MM.1S (cell line): ENCODE measurements around the gene CD96.

ENCODE experiments used
- DNase-seq: peaks from one replicate; pipeline ENCODE4 v3.0.0-alpha.2; 2015
- H2AFZ ChIP-seq: fragments of 300-600 bp; sonication (generic); 2 replicates; pipeline ENCODE4 v1.6.0; 2016; ENCODE audit warnings: antibody characterized with exemption, low read length
- H3F3A ChIP-seq: fragments of 300-600 bp; sonication (generic); 2 replicates; pipeline ENCODE4 v1.6.1; 2016; ENCODE audit warnings: mild to moderate bottlenecking, antibody characterized with exemption, low read length, moderate library complexity, mixed read lengths; ENCODE audit not compliant: insufficient read depth
- H3K27ac ChIP-seq: fragments of 300-600 bp; sonication (generic); 2 replicates; pipeline ENCODE4 v1.5.1; 2016; ENCODE audit warnings: mild to moderate bottlenecking, low read length
- H3K27me3 ChIP-seq: fragments of 300-600 bp; sonication (generic); replicated peaks from 2 replicates; pipeline ENCODE4 v1.6.0; 2016; ENCODE audit warnings: low read length; ENCODE audit not compliant: insufficient read depth
- H3K36me3 ChIP-seq: fragments of 300-600 bp; sonication (generic); replicated peaks from 2 replicates; pipeline ENCODE4 v1.6.1; 2016; ENCODE audit warnings: mild to moderate bottlenecking, low read length, mixed read lengths; ENCODE audit not compliant: insufficient read depth
- H3K4me1 ChIP-seq: fragments of 300-600 bp; sonication (generic); 2 replicates; pipeline ENCODE4 v1.6.1; 2016; ENCODE audit warnings: low read length, mixed read lengths
- H3K4me2 ChIP-seq: fragments of 300-600 bp; sonication (generic); 2 replicates; pipeline ENCODE4 v1.6.0; 2016; ENCODE audit warnings: low read depth, low read length
- H3K4me3 ChIP-seq: fragments of 300-600 bp; sonication (generic); 2 replicates; pipeline ENCODE4 v1.5.1; 2016; ENCODE audit warnings: low read length, mixed read lengths
- H3K79me2 ChIP-seq: fragments of 300-600 bp; sonication (generic); 2 replicates; pipeline ENCODE4 v1.6.1; 2016; ENCODE audit warnings: mixed run types, low read length, mixed read lengths
- H3K9ac ChIP-seq: fragments of 300-600 bp; sonication (generic); 2 replicates; pipeline ENCODE4 v1.6.1; 2016; ENCODE audit warnings: low read length, mixed read lengths
- H3K9me2 ChIP-seq: fragments of 300-600 bp; sonication (generic); replicated peaks from 2 replicates; pipeline ENCODE4 v1.6.1; 2016; ENCODE audit warnings: mild to moderate bottlenecking, low read length, mixed read lengths; ENCODE audit not compliant: insufficient read depth
- H3K9me3 ChIP-seq: fragments of 300-600 bp; sonication (generic); replicated peaks from 2 replicates; pipeline ENCODE4 v1.6.1; 2016; ENCODE audit warnings: mild to moderate bottlenecking, low read length, mixed read lengths; ENCODE audit not compliant: insufficient read depth
- H4K20me1 ChIP-seq: fragments of 300-600 bp; sonication (generic); 2 replicates; pipeline ENCODE4 v1.6.1; 2016; ENCODE audit warnings: mild to moderate bottlenecking, low read length, moderate library complexity, mixed read lengths; ENCODE audit not compliant: insufficient read depth
- CTCF ChIP-seq: fragments of 300-600 bp; sonication (generic); IDR thresholded peaks from 2 replicates; pipeline ENCODE4 v1.5.1; 2016; ENCODE audit warnings: antibody characterized with exemption, low read length, mixed read lengths
- EZH2 ChIP-seq: fragments of 300-600 bp; sonication (generic); optimal IDR thresholded peaks from 2 replicates; pipeline ENCODE3; 2017; ENCODE audit warnings: low read depth, mild to moderate bottlenecking, antibody characterized with exemption, low read length, mixed read lengths
- EZH2phosphoT487 ChIP-seq: fragments of 300-600 bp; sonication (generic); IDR thresholded peaks from 2 replicates; pipeline ENCODE4 v1.6.1; 2018; ENCODE audit warnings: antibody characterized with exemption, low read length

Gene CD96

GRCh38 chr3:111589303-111590142, 47.5 kb downstream of the CD96 start:
- TF ChIP-seq EZH2phosphoT487 (no peak), CTCF (no peak), EZH2 (no peak)

GRCh38 chr3:111590143-111590491, 48.1 kb downstream of the CD96 start:
- no peak overlapping the region for H3K27ac ChIP-seq
- H2AFZ ChIP-seq: no peak overlapping the region
- TF ChIP-seq EZH2phosphoT487 (no peak), CTCF (no peak), EZH2 (no peak)
- H4K20me1 ChIP-seq: no peaks in the 10 kb centered on the region
- H3K9ac ChIP-seq: no peak overlapping the region
- no peaks in the 10 kb centered on the region for H3K27me3 ChIP-seq
- no peaks in the 10 kb centered on the region for H3K79me2 ChIP-seq
- H3K9me2 ChIP-seq: no peaks in the 10 kb centered on the region
- H3K9me3 ChIP-seq: no peaks in the 10 kb centered on the region
- no peaks in the 10 kb centered on the region for H3K4me1 ChIP-seq
- no peak for DNase-seq
- no peak overlapping the region for H3K4me3 ChIP-seq
- H3F3A ChIP-seq: no peaks in the 10 kb centered on the region
- H3K4me2 ChIP-seq: no peak overlapping the region
- no peaks in the 10 kb centered on the region for H3K36me3 ChIP-seq

More at GRCh38 chr3:111589303-111590142, 47.5 kb downstream of the CD96 start:
- Histone ChIP-seq H3K27me3 (no peaks in the 10 kb centered on the region), H3K9me3 (no peaks in the 10 kb centered on the region), H3K79me2 (no peaks in the 10 kb centered on the region), H4K20me1 (no peaks in the 10 kb centered on the region), H3K4me3 (no peak overlapping the region), H3K9me2 (no peaks in the 10 kb centered on the region), H3K36me3 (no peaks in the 10 kb centered on the region), H3K9ac (no peak overlapping the region), H3K27ac (no peak overlapping the region), H3K4me1 (no peaks in the 10 kb centered on the region), H3F3A (no peaks in the 10 kb centered on the region), H2AFZ (no peak overlapping the region), H3K4me2 (no peak overlapping the region)
- no peak for DNase-seq

GRCh38 chr3:111591555-111591954, 49.6 kb downstream of the CD96 start:
- Histone ChIP-seq H3K27ac (no peak overlapping the region), H3K27me3 (no peaks in the 10 kb centered on the region), H3K4me2 (no peak overlapping the region), H3K9ac (no peak overlapping the region), H3K9me3 (no peaks in the 10 kb centered on the region), H3K9me2 (no peaks in the 10 kb centered on the region), H3K36me3 (no peaks in the 10 kb centered on the region), H3K4me3 (no peak overlapping the region), H3K79me2 (no peaks in the 10 kb centered on the region), H3F3A (no peaks in the 10 kb centered on the region), H4K20me1 (no peaks in the 10 kb centered on the region), H2AFZ (no peak overlapping the region), H3K4me1 (no peaks in the 10 kb centered on the region)
- no peak for DNase-seq
- TF ChIP-seq EZH2phosphoT487 (no peak), CTCF (no peak), EZH2 (no peak)
